IMR-90 (cell line): ENCODE data around the gene CNFN. TPM values are rescaled to one million over a fixed set of nuclear protein-coding genes. Genes with fewer than 3 reads are reported as not detected.

ENCODE experiments used
- ATAC-seq: fragments of 200-7000 bp; cut with Tn5 transposase; 2 replicates; pipeline ENCODE4 v1.9.1; 2020; ENCODE audit warnings: low read depth, mild to moderate bottlenecking, moderate library complexity
- BruUV-seq: library from RNA; stranded (reverse); fragments of 400-500 nt; replicated peaks from 2 replicates; lab custom pipeline; 2021; lab: Mats Ljungman, UMichigan
- CTCF ChIA-PET: fragments of 300-600 bp; formaldehyde crosslinking; extraction: SDS; loops from one replicate; lab custom pipeline; 2021; ENCODE audit warnings: antibody characterized with exemption; lab: Yijun Ruan, JAX
- POLR2A ChIA-PET: fragments of 300-600 bp; sonication (Branson Sonifier 250); formaldehyde crosslinking; loops from one replicate; lab custom pipeline; 2022; ENCODE audit warnings: antibody characterized with exemption; ENCODE audit not compliant: unreplicated experiment; lab: Charles Lee
- DNase-seq: peaks from one replicate; pipeline ENCODE4 v3.0.0; 2013
- H2AFZ ChIP-seq: replicated peaks from 2 replicates; pipeline ENCODE3; 2013; ENCODE audit warnings: low read length, mild to moderate bottlenecking; ENCODE audit not compliant: poor library complexity
- H2AK5ac ChIP-seq: 2 replicates; pipeline ENCODE4 v1.6.1; 2013; ENCODE audit warnings: low read depth, low read length, inconsistent platforms
- H2AK9ac ChIP-seq: replicated peaks from 2 replicates; pipeline ENCODE3; 2013; ENCODE audit warnings: mild to moderate bottlenecking, low read depth, low read length, moderate library complexity; ENCODE audit not compliant: poor library complexity
- H2BK120ac ChIP-seq: 2 replicates; pipeline ENCODE4 v1.6.1; 2013; ENCODE audit warnings: low read depth, low read length, inconsistent platforms
- H2BK15ac ChIP-seq: 3 replicates; pipeline ENCODE4 v1.6.1; 2013; ENCODE audit warnings: low read depth, low read length, inconsistent platforms
- H2BK20ac ChIP-seq: 2 replicates; pipeline ENCODE4 v1.6.1; 2013; ENCODE audit warnings: low read depth, mild to moderate bottlenecking, inconsistent platforms, low read length, moderate library complexity
- H2BK5ac ChIP-seq: 2 replicates; pipeline ENCODE4 v1.6.1; 2013; ENCODE audit warnings: mild to moderate bottlenecking, low read depth, low read length, inconsistent platforms; ENCODE audit not compliant: poor library complexity, severe bottlenecking
- H3K14ac ChIP-seq: replicated peaks from 2 replicates; pipeline ENCODE4 v1.6.1; 2013; ENCODE audit warnings: low read depth, low read length, inconsistent platforms
- H3K18ac ChIP-seq: 2 replicates; pipeline ENCODE4 v1.6.1; 2013; ENCODE audit warnings: low read depth, low read length, control low read depth
- H3K23ac ChIP-seq: 2 replicates; pipeline ENCODE4 v1.6.1; 2013; ENCODE audit warnings: low read depth, low read length, inconsistent platforms
- H3K27ac ChIP-seq: 2 replicates; pipeline ENCODE4 v1.5.1; 2013; ENCODE audit warnings: mild to moderate bottlenecking, control low read depth, low read length; ENCODE audit not compliant: insufficient read depth
- H3K27me3 ChIP-seq: 2 replicates; pipeline ENCODE4 v1.6.1; 2013; ENCODE audit warnings: low read length; ENCODE audit not compliant: control insufficient read depth, insufficient read depth
- H3K36me3 ChIP-seq: 2 replicates; pipeline ENCODE4 v1.6.1; 2013; ENCODE audit warnings: low read length, mixed read lengths; ENCODE audit not compliant: control insufficient read depth, insufficient read depth
- H3K4ac ChIP-seq: 2 replicates; pipeline ENCODE4 v1.6.1; 2013; ENCODE audit warnings: low read depth, low read length, inconsistent platforms
- H3K4me1 ChIP-seq: 2 replicates; pipeline ENCODE4 v1.6.1; 2013; ENCODE audit warnings: low read length, mixed read lengths; ENCODE audit not compliant: control insufficient read depth, insufficient read depth
- H3K4me2 ChIP-seq: 2 replicates; pipeline ENCODE4 v1.6.1; 2013; ENCODE audit warnings: low read depth, mild to moderate bottlenecking, control low read depth, low read length, moderate library complexity
- H3K4me3 ChIP-seq: 2 replicates; pipeline ENCODE4 v1.5.1; 2013; ENCODE audit warnings: low read depth, mild to moderate bottlenecking, control low read depth, low read length, moderate library complexity; ENCODE audit not compliant: insufficient read depth
- H3K56ac ChIP-seq: 2 replicates; pipeline ENCODE4 v1.6.1; 2013; ENCODE audit warnings: low read length, inconsistent platforms; ENCODE audit not compliant: insufficient read depth; ENCODE audit errors: extremely low read depth
- H3K79me1 ChIP-seq, 2 experiments: 2 replicates each; pipeline ENCODE4 v1.6.1; 2013; ENCODE audit warnings: low read length in 2 of 2, inconsistent platforms in 1 of 2, low read depth in 1 of 2
- H3K9ac ChIP-seq: 2 replicates; pipeline ENCODE4 v1.6.1; 2013; ENCODE audit warnings: low read depth, low read length, control low read depth
- H3K9me1 ChIP-seq: 2 replicates; pipeline ENCODE4 v1.6.1; 2013; ENCODE audit warnings: low read length, inconsistent platforms; ENCODE audit not compliant: insufficient read depth
- H3K9me3 ChIP-seq: 2 replicates; pipeline ENCODE4 v1.6.1; 2013; ENCODE audit warnings: low read length; ENCODE audit not compliant: control insufficient read depth, insufficient read depth
- H4K20me1 ChIP-seq: 2 replicates; pipeline ENCODE4 v1.6.1; 2013; ENCODE audit warnings: low read length, inconsistent platforms; ENCODE audit not compliant: insufficient read depth
- H4K5ac ChIP-seq: 2 replicates; pipeline ENCODE4 v1.6.1; 2013; ENCODE audit warnings: mild to moderate bottlenecking, low read depth, low read length, control low read depth
- H4K8ac ChIP-seq, 2 experiments: 2 replicates each; pipeline ENCODE4 v1.6.1; 2013; ENCODE audit warnings: low read depth in 2 of 2, low read length in 2 of 2, control low read depth in 1 of 2, inconsistent platforms in 1 of 2
- H4K91ac ChIP-seq: 2 replicates; pipeline ENCODE4 v1.6.1; 2013; ENCODE audit warnings: low read depth, low read length, inconsistent platforms; ENCODE audit not compliant: insufficient read depth
- BHLHE40 ChIP-seq: fragments of 150-350 bp; IDR thresholded peaks from 2 replicates; pipeline ENCODE4 v1.6.1; 2016; ENCODE audit warnings: mild to moderate bottlenecking, low read depth, low read length
- CEBPB ChIP-seq: IDR thresholded peaks from 2 replicates; pipeline ENCODE4 v1.6.1; 2012; ENCODE audit warnings: low read depth, low read length, improper control_type of control experiment
- CHD1 ChIP-seq: IDR thresholded peaks from 2 replicates; pipeline ENCODE4 v1.6.1; 2012; ENCODE audit warnings: low read depth, low read length, improper control_type of control experiment
- FOS ChIP-seq: fragments of 150-350 bp; IDR thresholded peaks from 2 replicates; pipeline ENCODE4 v1.6.1; 2016; ENCODE audit warnings: low read depth, low read length
- MAFK ChIP-seq: IDR thresholded peaks from 2 replicates; pipeline ENCODE4 v1.6.1; 2012; ENCODE audit warnings: low read depth, low read length, improper control_type of control experiment
- MAZ ChIP-seq: IDR thresholded peaks from 2 replicates; pipeline ENCODE4 v1.6.1; 2012; ENCODE audit warnings: low read depth, mild to moderate bottlenecking, low read length, improper control_type of control experiment, moderate library complexity, borderline replicate concordance
- MXI1 ChIP-seq: IDR thresholded peaks from 2 replicates; pipeline ENCODE4 v1.6.1; 2012; ENCODE audit warnings: low read depth, mild to moderate bottlenecking, low read length, moderate library complexity, borderline replicate concordance
- NFE2L2 ChIP-seq: fragments of 150-350 bp; IDR thresholded peaks from 2 replicates; pipeline ENCODE4 v1.6.1; 2016; ENCODE audit warnings: low read depth, mild to moderate bottlenecking, low read length
- POLR2A ChIP-seq: IDR thresholded peaks from 2 replicates; pipeline ENCODE4 v1.6.1; 2012; ENCODE audit warnings: mild to moderate bottlenecking, low read depth, low read length
- RAD21 ChIP-seq: IDR thresholded peaks from 2 replicates; pipeline ENCODE4 v1.6.1; 2012; ENCODE audit warnings: low read length, improper control_type of control experiment
- RCOR1 ChIP-seq: IDR thresholded peaks from 2 replicates; pipeline ENCODE4 v1.6.1; 2012; ENCODE audit warnings: mild to moderate bottlenecking, low read length, improper control_type of control experiment; ENCODE audit not compliant: insufficient replicate concordance
- RFX5 ChIP-seq: IDR thresholded peaks from 2 replicates; pipeline ENCODE4 v1.8.0; 2012; ENCODE audit warnings: low read depth, mild to moderate bottlenecking, low read length, moderate library complexity
- SMC3 ChIP-seq: fragments of 150-350 bp; IDR thresholded peaks from 2 replicates; pipeline ENCODE4 v1.6.1; 2016; ENCODE audit warnings: low read depth, mild to moderate bottlenecking, antibody characterized with exemption, low read length, moderate library complexity
- whole genome bisulfite sequencing, 2 experiments: methylation state at CpG; one replicate each; pipeline versions ENCODE4 v1.1.5 to v1.1.7; 2013; ENCODE audit warnings: missing lambda C conversion rate in 2 of 2; ENCODE audit not compliant: insufficient read length in 1 of 2; ENCODE audit errors: extremely low coverage in 2 of 2; 5-methylcytosine and 5-hydroxymethylcytosine counted together
- dilution Hi-C: fragments of 300-500 bp; cut with HindIII; formaldehyde crosslinking; loops from one replicate; pipeline ENCODE4 v1.14.3; 2018; ENCODE audit warnings: low sequenced_read_pairs; ENCODE audit not compliant: unreplicated experiment
- in situ Hi-C: fragments of 300-500 bp; cut with MboI; formaldehyde crosslinking; loops from 3 replicates; pipeline ENCODE4 v1.14.3; 2019; ENCODE audit warnings: low sequenced_read_pairs, inconsistent platforms, mixed read lengths
- intact Hi-C: fragments of 100-400 bp; cut with micrococcal nuclease; formaldehyde crosslinking; loops from 2 replicates; pipeline ENCODE4 v1.10.0; 2022
- polyA plus RNA-seq, 3 experiments: library from polyadenylated mRNA; depleted of rRNA; stranded (reverse); fragments of >200 nt; gene quantifications; 2 replicates each; pipeline ENCODE4 v1.2.3, GENCODE V29; 2012; ENCODE audit warnings: low replicate concordance in 1 of 3
- total RNA-seq: library from RNA; depleted of rRNA; stranded (reverse); fragments of >200 nt; gene quantifications from 2 replicates; pipeline ENCODE4 v1.2.3, GENCODE V29; 2012
- TF ChIP-seq, protein P1 (sequence below): fragments of 150-350 bp; IDR thresholded peaks from 2 replicates; pipeline ENCODE4 v1.6.1; 2017; ENCODE audit warnings: mild to moderate bottlenecking, antibody characterized with exemption, low read length, low read depth
- TF ChIP-seq, protein P2 (sequence below): fragments of 150-350 bp; IDR thresholded peaks from 2 replicates; pipeline ENCODE4 v1.6.1; 2016; ENCODE audit warnings: low read depth, mild to moderate bottlenecking, low read length, moderate library complexity, borderline replicate concordance
- TF ChIP-seq, protein P3 (sequence below): conservative IDR thresholded peaks from 2 replicates; pipeline ENCODE4 v1.5.1; 2012; ENCODE audit warnings: mild to moderate bottlenecking, low read depth, low read length, improper control_type of control experiment

The CNFN gene
- total and polyA plus RNA-seq, 2 of the 4 experiments (the other 2 are of a cell fraction), result 1.2 TPM; not detected in 1

DNA sequence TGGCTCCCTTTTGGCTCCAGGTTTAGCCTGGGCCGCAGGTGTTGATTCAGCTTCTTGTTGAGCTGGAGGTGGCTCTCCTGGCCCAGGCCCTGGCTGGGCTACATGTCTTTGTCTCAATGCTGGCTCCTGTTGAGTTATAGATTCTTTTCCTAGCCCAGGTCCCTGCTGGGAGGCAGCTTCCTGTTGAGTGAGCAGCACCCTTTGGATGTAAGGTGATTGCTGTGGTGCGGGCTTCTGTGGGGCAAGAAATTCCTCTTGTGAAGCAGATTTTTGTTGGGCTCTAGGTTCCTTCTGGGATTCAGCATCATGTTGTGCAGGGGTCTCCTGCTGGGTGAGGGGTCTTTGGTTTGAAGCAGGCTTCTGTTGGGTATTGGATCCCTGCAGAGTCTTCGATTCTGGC lies 36.5 kb upstream of the CNFN start:
- 80% methylated on average over 1 of the region's 3 CpGs; no CpG with 5 or more reads in 1 of the 2 experiments for WGBS, 2 experiments
- Histone ChIP-seq H2AK9ac (no peak overlapping the region), H4K5ac (no peak overlapping the region), H2AK5ac (no peak overlapping the region), H4K8ac (no peak overlapping the region), H2BK5ac (no peak overlapping the region), H2BK120ac (no peak overlapping the region), H3K4me1 (peaks cover 4% of the 10 kb centered on the region; the same call in 1 of the 2 replicates), H2BK20ac (no peak overlapping the region), H3K4me3 (no peak overlapping the region), H3K9me1 (peaks cover 4% of the 10 kb centered on the region; the same call in 1 of the 2 replicates), H4K20me1 (no peaks in the 10 kb centered on the region), H3K4me2 (no peak overlapping the region), H2BK15ac (no peak overlapping the region), H3K23ac (no peak overlapping the region), H3K27ac (no peak overlapping the region), H3K56ac (no peak overlapping the region), H3K36me3 (no peaks in the 10 kb centered on the region), H4K91ac (no peak overlapping the region), H3K79me1 (peaks cover 4 to 13% of the 10 kb centered on the region in 2 experiments; a peak in 2 of 4 replicates), H2AFZ (no peak overlapping the region), H3K27me3 (no peaks in the 10 kb centered on the region), H3K14ac (no peak overlapping the region), H3K9me3 (no peaks in the 10 kb centered on the region), H3K9ac (no peak overlapping the region), H3K18ac (no peak overlapping the region), H3K4ac (no peak overlapping the region)
- ATAC-seq (no peak), DNase-seq (no peak)
- ChIA-PET POLR2A (no interaction called here), CTCF (interaction anchor here (0.6 to 2.4 kb wide), 2 partner anchors 10 to 12 kb away, joined by 6 to 8 read pairs; no protein-coding TSS in a partner anchor)
- in situ Hi-C loops (no loop called here), dilution Hi-C loops (no loop called here), intact Hi-C loops (no loop called here)
- TF ChIP-seq MXI1 (no peak), NFE2L2 (no peak), RAD21 (no peak), RCOR1 (no peak), MAFK (no peak), FOS (no peak), MAZ (no peak), RFX5 (no peak), BHLHE40 (no peak), CEBPB (no peak), SMC3 (no peak), POLR2A (no peak), CHD1 (no peak)
- TF ChIP-seq, protein P1, sequence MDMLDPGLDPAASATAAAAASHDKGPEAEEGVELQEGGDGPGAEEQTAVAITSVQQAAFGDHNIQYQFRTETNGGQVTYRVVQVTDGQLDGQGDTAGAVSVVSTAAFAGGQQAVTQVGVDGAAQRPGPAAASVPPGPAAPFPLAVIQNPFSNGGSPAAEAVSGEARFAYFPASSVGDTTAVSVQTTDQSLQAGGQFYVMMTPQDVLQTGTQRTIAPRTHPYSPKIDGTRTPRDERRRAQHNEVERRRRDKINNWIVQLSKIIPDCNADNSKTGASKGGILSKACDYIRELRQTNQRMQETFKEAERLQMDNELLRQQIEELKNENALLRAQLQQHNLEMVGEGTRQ, result no peak
- TF ChIP-seq, protein P2, sequence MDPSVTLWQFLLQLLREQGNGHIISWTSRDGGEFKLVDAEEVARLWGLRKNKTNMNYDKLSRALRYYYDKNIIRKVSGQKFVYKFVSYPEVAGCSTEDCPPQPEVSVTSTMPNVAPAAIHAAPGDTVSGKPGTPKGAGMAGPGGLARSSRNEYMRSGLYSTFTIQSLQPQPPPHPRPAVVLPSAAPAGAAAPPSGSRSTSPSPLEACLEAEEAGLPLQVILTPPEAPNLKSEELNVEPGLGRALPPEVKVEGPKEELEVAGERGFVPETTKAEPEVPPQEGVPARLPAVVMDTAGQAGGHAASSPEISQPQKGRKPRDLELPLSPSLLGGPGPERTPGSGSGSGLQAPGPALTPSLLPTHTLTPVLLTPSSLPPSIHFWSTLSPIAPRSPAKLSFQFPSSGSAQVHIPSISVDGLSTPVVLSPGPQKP, result no peak
- TF ChIP-seq, protein P3, sequence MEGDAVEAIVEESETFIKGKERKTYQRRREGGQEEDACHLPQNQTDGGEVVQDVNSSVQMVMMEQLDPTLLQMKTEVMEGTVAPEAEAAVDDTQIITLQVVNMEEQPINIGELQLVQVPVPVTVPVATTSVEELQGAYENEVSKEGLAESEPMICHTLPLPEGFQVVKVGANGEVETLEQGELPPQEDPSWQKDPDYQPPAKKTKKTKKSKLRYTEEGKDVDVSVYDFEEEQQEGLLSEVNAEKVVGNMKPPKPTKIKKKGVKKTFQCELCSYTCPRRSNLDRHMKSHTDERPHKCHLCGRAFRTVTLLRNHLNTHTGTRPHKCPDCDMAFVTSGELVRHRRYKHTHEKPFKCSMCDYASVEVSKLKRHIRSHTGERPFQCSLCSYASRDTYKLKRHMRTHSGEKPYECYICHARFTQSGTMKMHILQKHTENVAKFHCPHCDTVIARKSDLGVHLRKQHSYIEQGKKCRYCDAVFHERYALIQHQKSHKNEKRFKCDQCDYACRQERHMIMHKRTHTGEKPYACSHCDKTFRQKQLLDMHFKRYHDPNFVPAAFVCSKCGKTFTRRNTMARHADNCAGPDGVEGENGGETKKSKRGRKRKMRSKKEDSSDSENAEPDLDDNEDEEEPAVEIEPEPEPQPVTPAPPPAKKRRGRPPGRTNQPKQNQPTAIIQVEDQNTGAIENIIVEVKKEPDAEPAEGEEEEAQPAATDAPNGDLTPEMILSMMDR, result no peak
- BruUV-seq, result no TSS peak
